ENCODE data around the gene STING1.

- TF ChIP-seq YY1 (IDR thresholded peaks at IDR 0.05; ENCODE audit: insufficient read depth, insufficient read length) (no peak), ZNF274 (IDR thresholded peaks at IDR 0.05; ENCODE audit: low read depth, low read length) (no peak), SUZ12 (IDR thresholded peaks at IDR 0.05; ENCODE audit: extremely low read depth, insufficient read depth, insufficient read length) (no peak)
Measured at GRCh38 chr5:139456776-139457175, 25.8 kb downstream of the STING1 start.

Measured in NT2/D1 (cell line).